B cell (primary cell): Measurements from ENCODE around the gene FHIT. TPM values are rescaled to one million over a fixed set of nuclear protein-coding genes. Genes with fewer than 3 reads are reported as not detected.

ENCODE experiments used
- ATAC-seq: fragments of 200-7000 bp; cut with Tn5 transposase; one replicate; pipeline ENCODE4 v1.10.0; 2021; ENCODE audit warnings: low read depth, mild to moderate bottlenecking, moderate number of reproducible peaks, moderate library complexity
- CTCF ChIA-PET: fragments of 350-600 bp; sonication (Branson Sonifier 250); formaldehyde crosslinking; loops from one replicate; lab custom pipeline; 2021; ENCODE audit warnings: antibody characterized with exemption, inconsistent platforms; lab: Charles Lee
- POLR2A ChIA-PET: fragments of 350-600 bp; sonication (Branson Sonifier 250); formaldehyde crosslinking; loops from one replicate; lab custom pipeline; 2021; ENCODE audit warnings: antibody characterized with exemption; lab: Charles Lee
- DNase-seq: peaks from one replicate; pipeline ENCODE4 v3.0.0; 2013
- H2AFZ ChIP-seq: 2 replicates; pipeline ENCODE4 v1.6.1; 2012; ENCODE audit warnings: mild to moderate bottlenecking, low read depth, low read length; ENCODE audit not compliant: insufficient read depth, poor library complexity, severe bottlenecking
- H3K27ac ChIP-seq, 2 donors: 1 replicate in 1 of 2; 2 replicates in 1 of 2; pipeline ENCODE4 v1.5.1; 2012 to 2013; ENCODE audit warnings: low read length in 2 of 2, mild to moderate bottlenecking in 2 of 2, moderate library complexity in 1 of 2
- H3K27me3 ChIP-seq, 4 experiments: fragments of 200-600 bp in 1 of 4; sonication (generic) in 1 of 4; replicated peaks in 1 of 4; 1 replicate in 2 of 4; 2 replicates in 2 of 4; pipeline versions ENCODE4 v1.6.1 to v1.7.0; 2013 to 2016; ENCODE audit warnings: low read length in 3 of 4, mild to moderate bottlenecking in 2 of 4, mixed read lengths in 1 of 4, moderate library complexity in 1 of 4; ENCODE audit not compliant: insufficient read depth in 4 of 4, control insufficient read depth in 3 of 4; ENCODE audit errors: control extremely low read depth in 1 of 4
- H3K36me3 ChIP-seq, 2 experiments: replicated peaks in 1 of 2; 1 replicate in 1 of 2; 2 replicates in 1 of 2; pipeline versions ENCODE4 v1.6.1 to v1.7.1; 2013; ENCODE audit warnings: low read length in 1 of 2; ENCODE audit not compliant: insufficient read depth in 2 of 2, control insufficient read depth in 1 of 2; ENCODE audit errors: control extremely low read depth in 1 of 2, extremely low read depth in 1 of 2
- H3K4me1 ChIP-seq, 2 donors: fragments of 200-600 bp in 1 of 2; sonication (generic) in 1 of 2; 1 replicate in 1 of 2; 2 replicates in 1 of 2; pipeline versions ENCODE4 v1.5.1 to v1.6.1; 2013 to 2017; ENCODE audit warnings: low read length in 2 of 2; ENCODE audit not compliant: control insufficient read depth in 2 of 2, insufficient read depth in 2 of 2
- H3K4me2 ChIP-seq: replicated peaks from 2 replicates; pipeline ENCODE3; 2012; ENCODE audit warnings: mild to moderate bottlenecking, low read depth, low read length; ENCODE audit not compliant: poor library complexity, severe bottlenecking
- H3K4me3 ChIP-seq, 5 experiments: fragments of 200-600 bp in 1 of 5; sonication (generic) in 1 of 5; 1 replicate in 3 of 5; 2 replicates in 2 of 5; pipeline versions ENCODE4 v1.5.1 to v1.7.0; 2011 to 2016; ENCODE audit warnings: low read length in 4 of 5, mild to moderate bottlenecking in 4 of 5, low read depth in 2 of 5, control low read depth in 1 of 5, moderate library complexity in 1 of 5; ENCODE audit not compliant: insufficient read depth in 1 of 5; ENCODE audit errors: control extremely low read depth in 1 of 5, extremely low read depth in 1 of 5
- H3K79me2 ChIP-seq: fragments of 200-600 bp; sonication (generic); one replicate; pipeline ENCODE4 v1.6.0; 2016; ENCODE audit warnings: low read length; ENCODE audit not compliant: control insufficient read depth, insufficient read depth
- H3K9ac ChIP-seq: fragments of 200-600 bp; sonication (generic); 2 replicates; pipeline ENCODE4 v1.6.1; 2017; ENCODE audit warnings: mild to moderate bottlenecking, low read length, moderate library complexity
- H3K9me3 ChIP-seq, 3 donors: one replicate each; pipeline versions ENCODE4 v1.6.1 to v1.7.1; 2013; ENCODE audit warnings: low read length in 2 of 3; ENCODE audit not compliant: control insufficient read depth in 2 of 3, insufficient read depth in 1 of 3; ENCODE audit errors: control extremely low read depth in 1 of 3
- H4K20me1 ChIP-seq: 2 replicates; pipeline ENCODE4 v1.6.0; 2012; ENCODE audit warnings: mild to moderate bottlenecking, low read length; ENCODE audit not compliant: insufficient read depth, control insufficient read depth, poor library complexity, severe bottlenecking
- H3K27ac Mint-ChIP-seq: one replicate; pipeline ENCODE4 v1.8.0; 2021; ENCODE audit warnings: mixed read lengths
- H3K27me3 Mint-ChIP-seq: one replicate; pipeline ENCODE4 v1.8.0; 2021; ENCODE audit warnings: mixed read lengths
- H3K4me1 Mint-ChIP-seq: one replicate; pipeline ENCODE4 v1.8.0; 2021; ENCODE audit warnings: mixed read lengths
- H3K4me3 Mint-ChIP-seq: one replicate; pipeline ENCODE4 v1.8.0; 2021; ENCODE audit warnings: mixed read lengths
- H3K9me3 Mint-ChIP-seq: one replicate; pipeline ENCODE4 v1.8.0; 2022; ENCODE audit warnings: mixed read lengths; ENCODE audit not compliant: insufficient read depth
- CTCF ChIP-seq: fragments of 200-600 bp; IDR thresholded peaks from one replicate; pipeline ENCODE4 v1.8.0; 2022; ENCODE audit warnings: antibody characterized with exemption, mild to moderate bottlenecking
- EZH2 ChIP-seq: IDR thresholded peaks from 2 replicates; pipeline ENCODE4 v1.6.1; 2012; ENCODE audit warnings: borderline replicate concordance, low read depth, mild to moderate bottlenecking, moderate library complexity, low read length; ENCODE audit not compliant: insufficient read depth, poor library complexity, severe bottlenecking
- WGBS: methylation state at CpG from one replicate; pipeline ENCODE4 v1.1.5; 2013; ENCODE audit warnings: missing lambda C conversion rate; ENCODE audit not compliant: insufficient coverage; 5-methylcytosine and 5-hydroxymethylcytosine counted together
- intact Hi-C: fragments of 100-400 bp; cut with micrococcal nuclease; formaldehyde crosslinking; loops from one replicate; pipeline ENCODE4 v1.10.0; 2022
- polyA plus RNA-seq: library from polyadenylated mRNA; depleted of rRNA; stranded (reverse); fragments of >200 nt; gene quantifications from 2 replicates; pipeline ENCODE4 v1.2.3, GENCODE V29; 2012
- total RNA-seq, 2 donors: library from RNA; stranded (reverse); fragments of 120-200 nt in 1 of 2; gene quantifications; 1 replicate in 1 of 2; 2 replicates in 1 of 2; pipeline versions ENCODE4 v1.2.3 to v1.2.4, GENCODE V29; 2013 to 2022

Gene FHIT
- total and polyA plus RNA-seq, 2 donors (not counting 1 experiment from before 2014, with no cell fraction given) = 1.7 to 7.8 TPM

GRCh38 chr3:61078048-61078752, 173.1 kb downstream of the FHIT start:
- no peaks in the 10 kb centered on the region for H4K20me1 ChIP-seq
- no peaks in the 10 kb centered on the region for H3K36me3 ChIP-seq
- no peaks in the 10 kb centered on the region for H3K9me3 ChIP-seq
- no peak overlapping the region for H3K4me2 ChIP-seq
- no peaks in the 10 kb centered on the region for H3K27me3 Mint-ChIP-seq
- H3K4me3 ChIP-seq = no peak overlapping the region
- no peak for ATAC-seq
- no peak overlapping the region for H3K9ac ChIP-seq
- H3K4me3 Mint-ChIP-seq = no peak overlapping the region
- no peak overlapping the region for H3K27ac ChIP-seq
- no peaks in the 10 kb centered on the region for H3K9me3 Mint-ChIP-seq
- intact Hi-C loops = no loop called here
- ChIA-PET CTCF (no interaction called here), POLR2A (no interaction called here)
- no peak overlapping the region for H3K27ac Mint-ChIP-seq
- no peak overlapping the region for H2AFZ ChIP-seq
- WGBS = 86% methylated on average over 3 of the region's 6 CpGs
- TF ChIP-seq EZH2 = no peak
- H3K79me2 ChIP-seq = no peaks in the 10 kb centered on the region
- H3K27me3 ChIP-seq = no peaks in the 10 kb centered on the region
- no peaks in the 10 kb centered on the region for H3K4me1 Mint-ChIP-seq
- H3K4me1 ChIP-seq = no peaks in the 10 kb centered on the region
- no peak for DNase-seq

- no peak overlapping the region for H3K4me2 ChIP-seq
- intact Hi-C loops = no loop called here
Observed at GRCh38 chr3:61077551-61077950, 173.7 kb downstream of the FHIT start.

More at GRCh38 chr3:61077551-61077950, 173.7 kb downstream of the FHIT start:
- no peaks in the 10 kb centered on the region for H3K4me1 ChIP-seq
- no peaks in the 10 kb centered on the region for H4K20me1 ChIP-seq
- H3K4me3 ChIP-seq = no peak overlapping the region
- TF ChIP-seq CTCF (no peak), EZH2 (no peak)
- no peak overlapping the region for H3K27ac ChIP-seq
- ChIA-PET CTCF (no interaction called here), POLR2A (no interaction called here)
- H3K4me1 Mint-ChIP-seq = no peaks in the 10 kb centered on the region
- no peak overlapping the region for H3K9ac ChIP-seq
- no peaks in the 10 kb centered on the region for H3K9me3 Mint-ChIP-seq
- DNase-seq (no peak), ATAC-seq (no peak)
- no peaks in the 10 kb centered on the region for H3K9me3 ChIP-seq
- H3K27ac Mint-ChIP-seq = no peak overlapping the region
- no CpG with 5 or more reads among the region's 1 CpG for WGBS
- H3K36me3 ChIP-seq = no peaks in the 10 kb centered on the region
- H3K27me3 Mint-ChIP-seq = no peaks in the 10 kb centered on the region
- no peaks in the 10 kb centered on the region for H3K27me3 ChIP-seq
- H3K79me2 ChIP-seq = no peaks in the 10 kb centered on the region
- H3K4me3 Mint-ChIP-seq = no peak overlapping the region
- no peak overlapping the region for H2AFZ ChIP-seq
